ENCODE data around the gene GPI. TPM values are rescaled to one million over a fixed set of nuclear protein-coding genes. Genes with fewer than 3 reads are reported as not detected.

Gene GPI
- total RNA-seq, 4 donors from 2014 or later = 86.6 to 324 (median 222) TPM

GRCh38 chr19:34418300-34418699 is 53.3 kb downstream of the GPI start:
- Histone ChIP-seq H3K27me3 (no peaks in the 10 kb centered on the region), H3K4me3 (no peak overlapping the region), H3K27ac (no peak overlapping the region), H3K9me3 (no peaks in the 10 kb centered on the region), H3K4me1 (no peaks in the 10 kb centered on the region), H3K36me3 (peaks cover 0 to 81% of the 10 kb centered on the region in 2 donors)
- 91 to 99% methylated on average over 4 of the region's 4 CpGs for WGBS, 2 donors (ENCODE audit: low coverage in 1 of 2)
- TF ChIP-seq EP300 (IDR thresholded peaks at IDR 0.05) (no peak), POLR2AphosphoS5 (IDR thresholded peaks at IDR 0.05) (no peak), POLR2A (IDR thresholded peaks at IDR 0.05) (no peak), CTCF (IDR thresholded peaks at IDR 0.05) (no peak)
- ATAC-seq = no peak

GRCh38 chr19:34426096-34426661 is 61.2 kb downstream of the GPI start:
- H3K4me1 ChIP-seq = peaks cover 6 to 31% (median 11%) of the 10 kb centered on the region in 3 donors
- H3K27me3 ChIP-seq = no peaks in the 10 kb centered on the region
- H3K9me3 ChIP-seq = no peaks in the 10 kb centered on the region
- no peak overlapping the region for H3K27ac ChIP-seq
- H3K36me3 ChIP-seq = peaks cover 0 to 38% of the 10 kb centered on the region in 2 donors
- H3K4me3 ChIP-seq = no peak overlapping the region
- ATAC-seq = no peak
- no peak for TF ChIP-seq EP300 (IDR thresholded peaks at IDR 0.05)
- TF ChIP-seq CTCF (IDR thresholded peaks at IDR 0.05) = no peak
- no peak for TF ChIP-seq POLR2AphosphoS5 (IDR thresholded peaks at IDR 0.05)
- no peak for TF ChIP-seq POLR2A (IDR thresholded peaks at IDR 0.05)
- WGBS, 2 donors (ENCODE audit: low coverage in 1 of 2) = 89 to 95% methylated on average over 2 to 5 of the region's 8 CpGs

GRCh38 chr19:34428549-34429285 is 63.7 kb downstream of the GPI start:
- peaks cover 0 to 20% of the 10 kb centered on the region in 2 donors for H3K36me3 ChIP-seq
- H3K27me3 ChIP-seq = no peaks in the 10 kb centered on the region
- H3K27ac ChIP-seq = peak overlapping the region; percentile 77 to 91 (median 88)
- WGBS, 2 donors (ENCODE audit: low coverage in 1 of 2) = 0% methylated on average over 7 to 16 of the region's 68 CpGs
- ATAC-seq = peak; percentile 66
- H3K4me1 ChIP-seq = peaks cover 6 to 56% (median 14%) of the 10 kb centered on the region in 3 donors
- TF ChIP-seq POLR2AphosphoS5 (IDR thresholded peaks at IDR 0.05) (no peak), CTCF (IDR thresholded peaks at IDR 0.05) (peak in 1 of 4 experiments; percentile 20)
- peak overlapping the region; percentile 64 to 95 for H3K4me3 ChIP-seq
- H3K9me3 ChIP-seq = no peaks in the 10 kb centered on the region

GRCh38 chr19:34429553-34429952 is 64.6 kb downstream of the GPI start:
- no peak for TF ChIP-seq CTCF (IDR thresholded peaks at IDR 0.05)
- TF ChIP-seq POLR2AphosphoS5 (IDR thresholded peaks at IDR 0.05) = no peak
- no peak for TF ChIP-seq EP300 (IDR thresholded peaks at IDR 0.05)
- no peak for TF ChIP-seq POLR2A (IDR thresholded peaks at IDR 0.05)
- H3K36me3 ChIP-seq = peaks cover 0 to 20% of the 10 kb centered on the region in 2 donors
- H3K27ac ChIP-seq = peak overlapping the region in 1 of 4 donors; percentile 90
- H3K9me3 ChIP-seq = no peaks in the 10 kb centered on the region
- H3K27me3 ChIP-seq = no peaks in the 10 kb centered on the region
- no peak for ATAC-seq
- WGBS, 2 donors (ENCODE audit: low coverage in 1 of 2) = 67 to 69% methylated on average over 1 to 9 of the region's 9 CpGs
- peaks cover 6 to 58% (median 14%) of the 10 kb centered on the region in 3 donors for H3K4me1 ChIP-seq
- peak overlapping the region; percentile 64 to 95 for H3K4me3 ChIP-seq
